Heart left ventricle (tissue), 16 donors: ENCODE data around the gene RBL1. TPM values are rescaled to one million over a fixed set of nuclear protein-coding genes. Genes with fewer than 3 reads are reported as not detected.

Experiments
- ATAC-seq, 4 donors: fragments of 200-7000 bp; cut with Tn5 transposase; one replicate each; pipeline ENCODE4 v1.9.1; 2020 to 2022; ENCODE audit warnings: moderate library complexity in 4 of 4, mild to moderate bottlenecking in 3 of 4, moderate number of reproducible peaks in 1 of 4
- DNase-seq, 5 donors: peaks; one replicate each; pipeline ENCODE4 v3.0.0-alpha.2; 2020
- H3K27ac ChIP-seq, 12 donors: fragments of 200-600 bp; sonication (generic) in 4 of 12; one replicate each; pipeline versions ENCODE4 v1.5.0 to v1.8.0; 2016 to 2022; ENCODE audit warnings: mild to moderate bottlenecking in 2 of 12
- H3K27me3 ChIP-seq, 9 donors: fragments of 200-600 bp; sonication (generic) in 2 of 9; one replicate each; pipeline versions ENCODE4 v1.5.1 to v1.8.0; 2016 to 2022; ENCODE audit warnings: mild to moderate bottlenecking in 3 of 9
- H3K36me3 ChIP-seq, 9 donors: fragments of 200-600 bp; sonication (generic) in 2 of 9; one replicate each; pipeline versions ENCODE4 v1.5.0 to v1.8.0; 2018 to 2022; ENCODE audit warnings: mild to moderate bottlenecking in 2 of 9
- H3K4me1 ChIP-seq, 12 donors: fragments of 200-600 bp; sonication (generic) in 4 of 12; one replicate each; pipeline versions ENCODE4 v1.5.0 to v1.8.0; 2016 to 2022; ENCODE audit warnings: mild to moderate bottlenecking in 3 of 12
- H3K4me3 ChIP-seq, 12 donors: fragments of 200-600 bp; sonication (generic) in 4 of 12; one replicate each; pipeline versions ENCODE4 v1.5.0 to v1.8.0; 2017 to 2022; ENCODE audit warnings: mild to moderate bottlenecking in 9 of 12, moderate library complexity in 4 of 12
- H3K9me3 ChIP-seq, 12 donors: fragments of 200-600 bp; sonication (generic) in 4 of 12; one replicate each; pipeline versions ENCODE4 v1.5.0 to v1.8.0; 2016 to 2022; ENCODE audit warnings: mild to moderate bottlenecking in 1 of 12
- CTCF ChIP-seq, 12 donors: fragments of 200-600 bp; sonication (generic) in 4 of 12; IDR thresholded peaks; one replicate each; pipeline versions ENCODE4 v1.5.0 to v1.8.0; 2018 to 2022; ENCODE audit warnings: antibody characterized with exemption in 12 of 12, mild to moderate bottlenecking in 5 of 12
- POLR2A ChIP-seq, 2 donors: fragments of 450-650 bp; IDR thresholded peaks; one replicate each; pipeline ENCODE4 v1.6.1; 2017; ENCODE audit warnings: antibody characterized with exemption in 2 of 2, mild to moderate bottlenecking in 2 of 2, moderate library complexity in 2 of 2
- WGBS, 4 donors: extraction: QIAGEN DNeasy Blood & Tissue Kit in 2 of 4; methylation state at CpG; one replicate each; pipeline versions ENCODE4 v1.1.5 to v1.1.7; 2013 to 2018; 5-methylcytosine and 5-hydroxymethylcytosine counted together
- intact Hi-C, 10 donors: fragments of 100-400 bp; cut with DNase I; formaldehyde crosslinking; loops; one replicate each; pipeline versions ENCODE4 v1.11.1 to v1.14.2; 2022
- polyA plus RNA-seq, 2 donors: library from polyadenylated mRNA; stranded (reverse); fragments of 200-250 nt; gene quantifications; one replicate each; pipeline ENCODE4 v1.2.3, GENCODE V29; 2013
- total RNA-seq, 9 donors: library from RNA; depleted of rRNA in 2 of 9; stranded (reverse); fragments of >200 nt in 2 of 9; fragmentation: NEBNext Ultra II Directional in 3 of 9; extraction: Animal tissue kit (Norgen Biotek cat#: 25700) in 3 of 9; gene quantifications; one replicate each; pipeline versions ENCODE4 v1.1.0 to v1.2.4, GENCODE V29; 2016 to 2023
- donor health status: ischemic (EF 13 %, LVEDD 7.1; RV severe dilation, severe dysfunction).
- donor health status: healthy with polysubstance abuse.
- donor health status: DM: no; HTN: yes; CAD: no.
- donor health status: DM: no; HTN: no; CAD: no.
- donor health status: ischemic (EF 25% LVEDD 6.9; RV normal size, moderate dysfunction).
- donor health status: ischemic (EF 25% LVEDD 5.7; RV mildly dilated, moderate dysfunction).
- donor health status: healthy.
- donor health status: DM: yes; HTN: yes; CAD: no.
- donor health status: ischemic (EF 35%, LVEDD 5.7; RV mildly dilated, moderate dysfunction).
- donor health status: nonischemic (EF 11% LVEDD 7.7; RV severe dilation, severe dysfunction).
- donor health status: DM: yes; HTN: yes; CAD: no.
- donor health status: PGD.
- donor health status: ischemic (EF 29% LVEDD 5.4; RV normal size, mild dysfunction).
- donor health status: nonischemic (EF 23%, LVEDD 6.1; RV moderate dilation, normal function).

RBL1 gene
- total and polyA plus RNA-seq, 11 donors: 1.0 to 6.7 (median 3.4) TPM

- intact Hi-C loops: no loop called here
- TF ChIP-seq POLR2A (IDR thresholded peaks at IDR 0.05): no peak
- H3K9me3 ChIP-seq: no peaks in the 10 kb centered on the region
- H3K4me1 ChIP-seq: peaks cover 0 to 8% (median 0%) of the 10 kb centered on the region in 12 donors
- no peaks in the 10 kb centered on the region for H3K27me3 ChIP-seq
- WGBS, 4 donors: 71 to 77% (median 75%) methylated on average over 6 of the region's 6 CpGs
- no peak overlapping the region for H3K4me3 ChIP-seq
- no peak for DNase-seq
- H3K27ac ChIP-seq: no peak overlapping the region
- peak in 1 of 4 donors; percentile 24 for ATAC-seq
- H3K36me3 ChIP-seq: no peaks in the 10 kb centered on the region
Measured at GRCh38 chr20:37123441-37123840, 27.6 kb upstream of the RBL1 start.

- Histone ChIP-seq H3K36me3 (no peaks in the 10 kb centered on the region), H3K4me1 (peaks cover 0 to 8% (median 0%) of the 10 kb centered on the region in 12 donors), H3K27ac (no peak overlapping the region), H3K27me3 (no peaks in the 10 kb centered on the region), H3K4me3 (no peak overlapping the region), H3K9me3 (no peaks in the 10 kb centered on the region)
- intact Hi-C loops: no loop called here
- WGBS, 4 donors: 70 to 80% (median 76%) methylated on average over 4 of the region's 4 CpGs
- ATAC-seq: no peak
- DNase-seq: no peak
- no peak for TF ChIP-seq CTCF (IDR thresholded peaks at IDR 0.05)
- no peak for TF ChIP-seq POLR2A (IDR thresholded peaks at IDR 0.05)
Measured at GRCh38 chr20:37120497-37120896, 24.7 kb upstream of the RBL1 start.

GRCh38 chr20:37119356-37120036 is 23.7 kb upstream of the RBL1 start:
- TF ChIP-seq CTCF (IDR thresholded peaks at IDR 0.05): no peak
- no peak for TF ChIP-seq POLR2A (IDR thresholded peaks at IDR 0.05)

GRCh38 chr20:37114012-37114411 is 18.2 kb upstream of the RBL1 start:
- ATAC-seq (no peak), DNase-seq (no peak)
- WGBS, 4 donors: 91 to 96% (median 94%) methylated on average over 8 of the region's 8 CpGs
- no peaks in the 10 kb centered on the region for H3K27me3 ChIP-seq
- intact Hi-C loops: no loop called here
- no peak overlapping the region for H3K4me3 ChIP-seq
- H3K36me3 ChIP-seq: no peaks in the 10 kb centered on the region
- TF ChIP-seq CTCF (IDR thresholded peaks at IDR 0.05): no peak
- no peak for TF ChIP-seq POLR2A (IDR thresholded peaks at IDR 0.05)
- no peaks in the 10 kb centered on the region for H3K9me3 ChIP-seq
- no peak overlapping the region for H3K27ac ChIP-seq
- no peaks in the 10 kb centered on the region for H3K4me1 ChIP-seq

More at GRCh38 chr20:37119356-37120036, 23.7 kb upstream of the RBL1 start:
- no peaks in the 10 kb centered on the region for H3K36me3 ChIP-seq
- WGBS, 4 donors: 93 to 95% (median 94%) methylated on average over 7 of the region's 7 CpGs
- no peaks in the 10 kb centered on the region for H3K27me3 ChIP-seq
- H3K9me3 ChIP-seq: no peaks in the 10 kb centered on the region
- no peak overlapping the region for H3K4me3 ChIP-seq
- DNase-seq: no peak
- no peak overlapping the region for H3K27ac ChIP-seq
- peaks cover 0 to 8% (median 0%) of the 10 kb centered on the region in 12 donors for H3K4me1 ChIP-seq
- intact Hi-C loops: no loop called here
- ATAC-seq: no peak
